ENCODE data around the gene UGT1A1. TPM values are rescaled to one million over a fixed set of nuclear protein-coding genes. Genes with fewer than 3 reads are reported as not detected.

The UGT1A1 gene
- total and polyA plus RNA-seq, 9 of the 15 experiments (the other 6 are each of a cell fraction or from before 2014, with no cell fraction given): not detected

DNA sequence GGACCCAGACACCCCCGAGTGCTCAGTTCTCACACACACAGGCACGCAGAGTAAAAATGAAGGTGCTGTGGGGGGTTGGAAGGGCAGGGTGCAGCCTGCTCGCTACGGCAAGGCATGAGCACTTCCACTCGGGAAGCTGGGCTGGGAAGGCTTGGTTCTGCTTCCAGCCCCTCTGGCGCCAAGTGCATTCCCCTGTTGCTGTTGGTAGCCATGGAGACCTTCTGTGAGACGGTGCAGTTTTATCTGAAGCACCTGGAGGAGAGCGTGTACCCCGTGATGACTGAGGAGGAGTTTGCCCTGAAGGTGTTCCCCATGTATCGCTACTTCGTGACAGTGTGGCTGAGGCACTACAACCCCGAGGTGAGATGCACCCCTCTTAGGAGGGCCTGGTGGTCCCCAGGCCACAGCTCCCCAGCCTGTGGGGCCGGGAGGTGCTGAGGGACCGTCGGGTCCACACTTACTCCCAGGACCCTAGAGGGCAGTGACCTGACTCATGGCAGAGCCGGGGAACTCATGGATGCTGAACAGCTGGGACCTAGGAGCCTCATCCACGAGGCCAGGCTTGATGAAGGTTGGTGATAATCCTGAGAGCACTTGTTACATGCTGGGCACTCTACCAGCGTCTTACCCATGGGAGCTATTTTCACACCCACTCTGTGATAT, 33.5 kb downstream of the UGT1A1 start (continued):
- TF ChIP-seq, protein P1, sequence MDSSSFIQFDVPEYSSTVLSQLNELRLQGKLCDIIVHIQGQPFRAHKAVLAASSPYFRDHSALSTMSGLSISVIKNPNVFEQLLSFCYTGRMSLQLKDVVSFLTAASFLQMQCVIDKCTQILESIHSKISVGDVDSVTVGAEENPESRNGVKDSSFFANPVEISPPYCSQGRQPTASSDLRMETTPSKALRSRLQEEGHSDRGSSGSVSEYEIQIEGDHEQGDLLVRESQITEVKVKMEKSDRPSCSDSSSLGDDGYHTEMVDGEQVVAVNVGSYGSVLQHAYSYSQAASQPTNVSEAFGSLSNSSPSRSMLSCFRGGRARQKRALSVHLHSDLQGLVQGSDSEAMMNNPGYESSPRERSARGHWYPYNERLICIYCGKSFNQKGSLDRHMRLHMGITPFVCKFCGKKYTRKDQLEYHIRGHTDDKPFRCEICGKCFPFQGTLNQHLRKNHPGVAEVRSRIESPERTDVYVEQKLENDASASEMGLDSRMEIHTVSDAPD (CRISPR knock-in tag; IDR thresholded peaks at IDR 0.05): no peak
- TF ChIP-seq RNF2 (IDR thresholded peaks at IDR 0.05) (no peak), ZNF408 (CRISPR knock-in tag; IDR thresholded peaks at IDR 0.05; ENCODE audit: low read depth) (no peak), YBX1 (IDR thresholded peaks at IDR 0.05) (no peak), SRSF9 (IDR thresholded peaks at IDR 0.05; ENCODE audit: borderline replicate concordance, low read depth, low read length) (no peak), ZNF217 (CRISPR knock-in tag; IDR thresholded peaks at IDR 0.05) (no peak), POLR2AphosphoS2 (IDR thresholded peaks at IDR 0.05; ENCODE audit: low read length) (no peak)
- TF ChIP-seq, protein P2, sequence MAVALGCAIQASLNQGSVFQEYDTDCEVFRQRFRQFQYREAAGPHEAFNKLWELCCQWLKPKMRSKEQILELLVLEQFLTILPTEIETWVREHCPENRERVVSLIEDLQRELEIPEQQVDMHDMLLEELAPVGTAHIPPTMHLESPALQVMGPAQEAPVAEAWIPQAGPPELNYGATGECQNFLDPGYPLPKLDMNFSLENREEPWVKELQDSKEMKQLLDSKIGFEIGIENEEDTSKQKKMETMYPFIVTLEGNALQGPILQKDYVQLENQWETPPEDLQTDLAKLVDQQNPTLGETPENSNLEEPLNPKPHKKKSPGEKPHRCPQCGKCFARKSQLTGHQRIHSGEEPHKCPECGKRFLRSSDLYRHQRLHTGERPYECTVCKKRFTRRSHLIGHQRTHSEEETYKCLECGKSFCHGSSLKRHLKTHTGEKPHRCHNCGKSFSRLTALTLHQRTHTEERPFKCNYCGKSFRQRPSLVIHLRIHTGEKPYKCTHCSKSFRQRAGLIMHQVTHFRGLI (CRISPR knock-in tag; IDR thresholded peaks at IDR 0.05): no peak
